NB4 (cell line): Measurements from ENCODE around the gene CBX7.

Source experiments
- POLR2A ChIP-seq: IDR thresholded peaks from 2 replicates; pipeline ENCODE4 v1.6.1; 2011; ENCODE audit warnings: mild to moderate bottlenecking; ENCODE audit not compliant: insufficient read length; ENCODE audit errors: extremely low read depth
- TF ChIP-seq, protein P1 (sequence below): IDR thresholded peaks from one replicate; pipeline ENCODE4 v1.5.1; 2012; ENCODE audit warnings: low read depth, low read length
- TF ChIP-seq, protein P2 (sequence below): IDR thresholded peaks from 2 replicates; pipeline ENCODE4 v1.6.1; 2011; ENCODE audit warnings: low read depth, low read length

DNA sequence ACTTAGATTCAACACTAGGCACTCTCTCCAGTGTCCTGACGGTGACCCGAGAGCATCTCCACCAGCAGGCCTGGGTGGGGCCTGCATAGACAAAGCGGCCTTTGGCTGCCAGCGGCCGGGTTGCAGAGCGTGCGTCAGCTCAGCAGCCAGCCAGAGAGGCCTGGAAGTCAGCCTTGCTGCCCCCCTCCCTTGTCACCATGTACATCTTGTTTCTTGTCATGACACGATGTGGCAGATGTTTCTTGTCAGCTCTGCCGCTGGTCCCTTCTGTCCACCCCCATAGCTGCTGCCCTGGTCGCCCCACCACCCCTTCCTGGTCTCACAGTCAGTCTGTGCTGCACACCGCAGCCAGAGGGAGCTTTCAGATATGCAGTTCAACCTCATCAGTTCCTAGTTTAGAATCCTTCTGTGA, 33.1 kb upstream of the CBX7 start:
- TF ChIP-seq, protein P1, sequence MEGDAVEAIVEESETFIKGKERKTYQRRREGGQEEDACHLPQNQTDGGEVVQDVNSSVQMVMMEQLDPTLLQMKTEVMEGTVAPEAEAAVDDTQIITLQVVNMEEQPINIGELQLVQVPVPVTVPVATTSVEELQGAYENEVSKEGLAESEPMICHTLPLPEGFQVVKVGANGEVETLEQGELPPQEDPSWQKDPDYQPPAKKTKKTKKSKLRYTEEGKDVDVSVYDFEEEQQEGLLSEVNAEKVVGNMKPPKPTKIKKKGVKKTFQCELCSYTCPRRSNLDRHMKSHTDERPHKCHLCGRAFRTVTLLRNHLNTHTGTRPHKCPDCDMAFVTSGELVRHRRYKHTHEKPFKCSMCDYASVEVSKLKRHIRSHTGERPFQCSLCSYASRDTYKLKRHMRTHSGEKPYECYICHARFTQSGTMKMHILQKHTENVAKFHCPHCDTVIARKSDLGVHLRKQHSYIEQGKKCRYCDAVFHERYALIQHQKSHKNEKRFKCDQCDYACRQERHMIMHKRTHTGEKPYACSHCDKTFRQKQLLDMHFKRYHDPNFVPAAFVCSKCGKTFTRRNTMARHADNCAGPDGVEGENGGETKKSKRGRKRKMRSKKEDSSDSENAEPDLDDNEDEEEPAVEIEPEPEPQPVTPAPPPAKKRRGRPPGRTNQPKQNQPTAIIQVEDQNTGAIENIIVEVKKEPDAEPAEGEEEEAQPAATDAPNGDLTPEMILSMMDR: no peak
- TF ChIP-seq POLR2A: no peak
- TF ChIP-seq, protein P2, sequence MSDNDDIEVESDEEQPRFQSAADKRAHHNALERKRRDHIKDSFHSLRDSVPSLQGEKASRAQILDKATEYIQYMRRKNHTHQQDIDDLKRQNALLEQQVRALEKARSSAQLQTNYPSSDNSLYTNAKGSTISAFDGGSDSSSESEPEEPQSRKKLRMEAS: no peak
